ENCODE measurements around the gene GCNT1.
"Not testable (repeated sequence)": the region's sequence is repeated elsewhere in the genome, so short reads cannot be mapped to it uniquely, and the experiment has no call there.

The GCNT1 gene

DNA sequence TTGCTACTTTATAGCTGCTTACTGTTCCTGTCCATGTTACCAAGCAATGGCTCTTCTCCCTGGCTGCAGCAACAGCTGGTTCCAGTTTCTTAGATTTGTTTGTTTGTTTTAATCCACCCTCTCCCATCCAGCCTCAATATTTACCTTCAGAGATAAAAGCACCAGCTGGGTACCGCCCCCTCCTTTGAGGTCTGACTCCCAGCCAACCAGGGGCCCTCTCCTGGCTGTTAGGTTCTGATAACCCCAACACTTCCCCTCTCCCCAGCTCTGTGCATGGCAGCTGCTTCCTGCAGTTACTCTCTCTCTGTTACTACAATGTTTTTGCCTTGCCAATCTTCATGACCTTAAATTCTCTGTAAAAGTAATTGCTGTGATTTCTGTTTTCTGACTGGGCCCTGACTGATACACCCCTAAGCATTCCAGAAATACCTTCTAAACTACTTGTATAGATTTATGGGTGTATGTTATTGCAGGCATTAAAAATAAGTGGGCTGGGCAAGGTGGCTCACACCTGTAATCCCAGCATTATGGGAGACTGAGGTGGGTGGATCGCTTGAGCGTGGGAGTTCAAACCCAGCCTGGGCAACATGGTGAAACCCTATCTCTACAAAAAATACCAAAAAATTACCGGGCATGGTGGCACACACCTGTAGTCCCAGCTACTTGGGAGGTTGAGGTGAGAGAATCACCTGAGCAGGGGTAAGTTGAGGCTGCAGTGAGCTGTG is 2.6 kb upstream of the GCNT1 start:
- H3K9me3 Mint-ChIP-seq, result peaks cover 0 to 3% of the 10 kb centered on the region in 2 donors
- H3K4me1 Mint-ChIP-seq, result peaks cover 16 to 32% of the 10 kb centered on the region in 2 donors
- peaks cover 7 to 16% of the 10 kb centered on the region in 2 donors for H3K36me3 Mint-ChIP-seq
- peak overlapping the region; percentile 38 for H3K27ac Mint-ChIP-seq
- DNase-seq (no peak), ATAC-seq (replicated peaks) (peak in 1 of 2 donors; percentile 27)
- no peak overlapping the region for H3K4me3 Mint-ChIP-seq
- no peaks in the 10 kb centered on the region for H3K27me3 Mint-ChIP-seq

DNA sequence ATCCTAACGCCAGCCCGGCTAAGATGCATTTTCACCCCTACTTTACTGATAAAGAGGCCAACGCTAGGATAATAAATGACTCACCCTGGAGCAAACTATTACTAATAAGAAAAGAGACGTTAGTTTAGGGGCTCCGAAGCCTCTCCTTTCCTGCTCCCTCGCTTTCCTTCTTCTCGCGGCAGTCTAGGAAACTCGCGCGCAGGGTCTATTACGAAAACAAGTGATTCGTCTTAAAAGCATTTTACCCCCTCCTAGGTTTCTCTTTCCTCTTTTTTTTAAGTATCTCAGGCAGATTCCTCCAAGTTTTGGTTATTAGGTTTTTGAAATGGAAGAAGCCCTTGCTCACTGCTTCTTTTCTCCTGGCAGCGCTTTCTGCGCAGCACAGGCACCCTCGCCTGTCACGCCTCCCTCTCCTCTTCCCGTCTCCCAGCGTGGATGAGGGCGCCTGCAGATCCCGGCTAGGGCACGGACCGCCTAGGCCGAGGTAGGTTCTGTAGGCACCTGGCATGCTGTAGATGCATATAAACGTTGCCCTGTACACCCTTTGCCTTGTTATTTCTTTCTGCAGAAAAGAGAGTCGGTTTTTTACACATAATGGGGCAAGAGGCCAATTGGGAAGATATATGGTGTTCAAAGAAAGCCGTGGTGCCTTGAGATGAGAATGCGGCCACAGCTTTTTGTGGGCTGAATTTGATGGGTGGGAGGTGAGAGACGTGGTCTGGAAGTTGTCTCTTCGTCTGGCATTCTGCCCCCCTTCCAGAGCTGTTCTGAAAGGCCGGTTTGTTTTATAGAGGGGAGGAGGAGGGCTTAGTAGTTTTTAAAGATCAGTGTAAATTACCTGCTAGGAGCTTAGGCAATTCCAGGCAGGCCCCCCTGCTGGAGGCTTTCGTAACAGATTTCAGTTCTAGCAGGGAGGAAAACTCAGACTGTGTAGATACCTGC is 983 bp downstream of the GCNT1 start:
- Mint-ChIP-seq H3K9me3 (peaks cover 0 to 1% of the 10 kb centered on the region in 2 donors), H3K36me3 (peaks cover 16 to 25% of the 10 kb centered on the region in 2 donors), H3K27me3 (no peaks in the 10 kb centered on the region), H3K4me3 (peak overlapping the region; percentile 92 to 96), H3K4me1 (peaks cover 18 to 55% of the 10 kb centered on the region in 2 donors), H3K27ac (peak overlapping the region; percentile 92)
- DNase-seq (no peak), ATAC-seq (replicated peaks) (peak in 1 of 2 donors; percentile 2)

DNA sequence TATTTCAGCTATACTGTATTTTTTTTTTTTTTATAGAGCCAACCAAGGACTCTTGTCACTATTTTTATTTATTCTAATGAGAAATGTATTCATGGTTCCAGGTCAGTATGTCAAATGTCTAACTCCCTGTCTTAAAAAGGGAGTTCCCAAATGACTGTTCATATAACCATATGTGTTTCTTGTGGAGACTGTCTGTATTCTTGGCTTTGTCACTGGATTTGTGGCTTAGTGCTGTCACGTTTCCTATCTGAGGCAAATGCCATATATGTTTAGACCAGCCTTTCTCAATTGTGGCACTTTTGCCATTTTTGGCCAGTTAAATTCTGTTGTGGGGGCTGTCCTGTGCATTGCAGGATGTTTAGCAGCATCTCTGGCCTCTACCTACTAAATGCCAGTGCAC is 3.1 kb downstream of the GCNT1 start:
- Mint-ChIP-seq H3K9me3 (peaks cover 0 to 1% of the 10 kb centered on the region in 2 donors), H3K4me1 (peaks cover 26 to 65% of the 10 kb centered on the region in 2 donors)
- ATAC-seq (replicated peaks), result peak; percentile 24 to 28

DNA sequence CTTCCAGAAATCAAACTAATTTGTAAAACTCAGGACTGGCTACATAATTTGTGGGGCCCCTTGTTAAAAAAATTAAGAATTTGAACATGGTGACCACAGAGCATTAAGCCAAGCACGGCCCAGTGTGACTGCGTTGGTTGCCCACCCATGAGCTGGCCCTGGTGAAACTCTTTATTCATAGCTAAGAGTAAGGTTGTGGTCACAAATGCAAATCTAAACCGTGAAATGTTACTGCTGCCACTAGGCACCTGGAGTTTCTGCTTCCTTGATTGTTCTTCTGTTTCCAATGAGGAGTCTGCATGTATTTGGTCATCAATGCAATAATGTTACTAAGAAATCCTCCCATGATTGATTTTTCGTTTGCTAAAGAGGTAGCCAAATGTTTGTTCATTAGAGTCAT is 4.2 kb downstream of the GCNT1 start:
- Mint-ChIP-seq H3K4me3 (peak overlapping the region; percentile 55 to 68), H3K4me1 (peaks cover 33 to 76% of the 10 kb centered on the region in 2 donors), H3K27ac (peak overlapping the region; percentile 63), H3K27me3 (no peaks in the 10 kb centered on the region), H3K9me3 (peaks cover 0 to 1% of the 10 kb centered on the region in 2 donors), H3K36me3 (peaks cover 40 to 48% of the 10 kb centered on the region in 2 donors)
- ATAC-seq (replicated peaks) (peak; percentile 38 to 43), DNase-seq (no peak)

More for the DNA sequence above, 3.1 kb downstream of the GCNT1 start:
- Mint-ChIP-seq H3K27ac (no peak overlapping the region), H3K36me3 (peaks cover 32 to 43% of the 10 kb centered on the region in 2 donors), H3K27me3 (no peaks in the 10 kb centered on the region), H3K4me3 (peak overlapping the region; percentile 22 to 68)
- DNase-seq, result no peak

DNA sequence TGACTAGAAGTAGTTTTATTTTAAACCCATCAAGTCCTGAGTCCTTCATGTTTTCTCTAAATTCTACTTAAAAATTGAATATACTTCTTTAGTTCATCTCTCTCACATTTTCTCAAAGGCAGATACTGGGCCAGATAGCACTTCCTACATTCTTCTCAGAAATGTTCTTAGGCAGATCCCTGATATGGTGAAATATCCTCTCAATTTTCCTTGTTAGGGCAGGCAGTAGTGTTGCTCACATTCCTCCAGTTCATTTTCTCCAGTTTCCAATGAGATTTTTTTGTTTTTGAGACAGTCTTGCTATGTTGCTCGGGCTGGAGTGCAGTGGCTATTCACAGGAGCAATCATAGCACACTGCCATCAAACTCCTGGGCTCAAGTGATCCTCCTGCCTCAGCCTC is 5.7 kb downstream of the GCNT1 start:
- no peak for ATAC-seq (replicated peaks)
- Mint-ChIP-seq H3K27ac (no peak overlapping the region), H3K4me3 (peak overlapping the region in 1 of 2 donors; percentile 43), H3K9me3 (peaks cover 0 to 1% of the 10 kb centered on the region in 2 donors), H3K4me1 (peaks cover 41 to 86% of the 10 kb centered on the region in 2 donors), H3K27me3 (no peaks in the 10 kb centered on the region), H3K36me3 (peaks cover 50 to 55% of the 10 kb centered on the region in 2 donors)
- no peak for DNase-seq

DNA sequence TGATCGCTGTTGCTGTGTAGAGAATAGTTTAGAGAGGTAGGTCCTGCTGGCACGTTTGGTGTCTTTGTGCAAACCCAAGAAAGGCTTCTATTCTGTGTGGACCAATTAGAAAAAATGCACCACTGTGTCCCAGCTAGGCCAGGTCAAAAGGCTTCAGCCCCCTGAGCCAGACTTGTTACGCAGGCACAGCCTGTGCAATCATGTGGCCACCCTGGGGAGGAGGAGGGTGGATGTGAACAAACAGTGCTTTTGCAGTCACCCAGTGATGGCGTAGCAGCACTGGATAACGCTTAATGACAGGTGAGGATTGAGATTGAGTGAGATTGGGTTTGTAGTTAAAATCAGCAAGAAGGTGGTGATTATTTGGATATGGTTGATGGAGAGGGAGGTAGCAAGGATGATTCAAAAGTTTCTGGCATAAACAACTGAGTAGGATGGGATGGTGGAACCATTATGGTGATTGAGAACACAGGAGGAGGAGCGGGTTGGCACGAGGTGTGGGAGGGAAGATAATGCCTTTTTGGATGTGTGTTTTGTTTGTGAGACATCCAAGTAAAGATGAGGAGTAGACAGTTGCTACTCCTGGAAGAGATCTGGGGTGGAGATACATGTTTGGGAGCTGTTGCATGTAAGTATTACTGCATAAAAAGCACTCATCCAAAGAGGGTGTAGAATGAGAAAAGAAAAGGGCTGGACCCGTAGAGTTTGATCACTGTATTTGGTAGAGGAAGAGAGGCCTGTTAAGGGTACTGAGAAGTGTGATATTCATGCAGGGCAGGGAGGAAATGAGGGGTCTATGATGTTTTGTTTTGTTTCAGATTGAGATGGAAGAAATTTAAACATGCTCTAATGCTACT is 6.7 kb downstream of the GCNT1 start:
- Mint-ChIP-seq H3K9me3 (peaks cover 0 to 1% of the 10 kb centered on the region in 2 donors), H3K4me3 (peak overlapping the region in 1 of 2 donors; percentile 0), H3K4me1 (peaks cover 40 to 82% of the 10 kb centered on the region in 2 donors), H3K27ac (no peak overlapping the region), H3K27me3 (no peaks in the 10 kb centered on the region), H3K36me3 (peaks cover 50 to 52% of the 10 kb centered on the region in 2 donors)
- ATAC-seq (replicated peaks), result no peak
- DNase-seq, result no peak

DNA sequence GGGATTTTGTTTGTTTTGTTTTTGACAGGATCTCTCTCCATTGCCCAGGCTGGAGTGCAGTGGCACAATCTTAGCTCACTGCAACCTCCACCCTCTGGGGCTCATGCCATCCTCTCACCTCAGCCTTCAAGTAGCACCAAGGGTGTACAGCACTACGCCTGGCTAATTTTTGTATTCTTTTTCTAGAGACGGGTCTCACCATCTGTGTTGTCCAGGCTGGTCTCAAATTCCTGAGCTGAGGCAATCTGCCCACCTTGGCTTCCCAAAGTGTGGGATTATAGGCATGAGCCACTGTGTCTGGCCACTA is 7.3 kb downstream of the GCNT1 start:
- ATAC-seq (replicated peaks) (no peak), DNase-seq (no peak)
- Mint-ChIP-seq H3K4me3 (no peak overlapping the region), H3K27ac (peak overlapping the region; percentile 33), H3K4me1 (peaks cover 46 to 82% of the 10 kb centered on the region in 2 donors), H3K9me3 (peaks cover 0 to 1% of the 10 kb centered on the region in 2 donors), H3K27me3 (no peaks in the 10 kb centered on the region), H3K36me3 (peaks cover 51 to 54% of the 10 kb centered on the region in 2 donors)

DNA sequence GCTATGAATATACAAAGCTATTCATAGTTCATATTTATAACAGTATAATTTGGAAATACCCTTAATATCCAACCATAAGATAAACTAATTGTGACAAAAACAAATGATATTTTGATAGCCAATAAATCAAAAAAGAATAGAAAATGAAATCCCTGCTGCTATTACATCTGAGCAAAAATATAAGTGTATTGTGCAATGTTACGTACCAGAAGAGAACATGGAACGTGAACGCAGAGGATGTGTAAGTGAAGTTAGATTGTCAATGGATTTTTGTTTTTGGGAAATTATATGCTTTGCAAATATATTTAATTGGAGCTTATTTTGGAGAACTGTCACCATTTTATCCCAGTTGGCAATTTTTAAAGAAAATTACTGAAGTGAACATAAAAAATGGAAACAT is 15.4 kb downstream of the GCNT1 start:
- H3K4me1 Mint-ChIP-seq, result peaks cover 44 to 60% of the 10 kb centered on the region in 2 donors
- H3K9me3 Mint-ChIP-seq, result peaks cover 4 to 6% of the 10 kb centered on the region in 2 donors
- peaks cover 40 to 50% of the 10 kb centered on the region in 2 donors for H3K36me3 Mint-ChIP-seq
- H3K27ac Mint-ChIP-seq, result no peak overlapping the region
- no peak for ATAC-seq (replicated peaks)
- DNase-seq, result no peak
- no peak overlapping the region for H3K4me3 Mint-ChIP-seq
- no peaks in the 10 kb centered on the region for H3K27me3 Mint-ChIP-seq

DNA sequence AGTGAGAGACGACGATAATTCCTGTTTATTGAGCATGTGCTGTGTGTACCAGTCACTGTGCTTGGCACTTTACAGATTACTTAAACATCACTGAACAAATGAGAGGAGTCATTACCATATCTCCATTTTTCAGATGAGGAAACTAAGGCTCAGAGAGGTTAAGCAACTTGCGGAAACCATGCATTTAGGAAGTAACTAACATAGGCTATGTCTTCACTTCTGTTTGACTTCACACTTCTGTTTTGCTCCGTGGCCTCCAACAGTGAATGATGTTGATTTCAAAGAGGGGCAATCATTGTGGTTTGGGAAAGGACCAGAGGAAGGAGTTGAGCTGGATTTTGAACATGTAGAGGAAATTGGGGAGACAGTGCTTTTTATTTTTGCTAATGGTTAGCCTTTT is 16.7 kb downstream of the GCNT1 start:
- H3K27me3 Mint-ChIP-seq, result no peaks in the 10 kb centered on the region
- no peak overlapping the region for H3K27ac Mint-ChIP-seq
- H3K36me3 Mint-ChIP-seq, result peaks cover 40 to 52% of the 10 kb centered on the region in 2 donors
- ATAC-seq (replicated peaks), result no peak
- H3K4me3 Mint-ChIP-seq, result no peak overlapping the region
- peaks cover 41 to 54% of the 10 kb centered on the region in 2 donors for H3K4me1 Mint-ChIP-seq
- DNase-seq, result no peak
- H3K9me3 Mint-ChIP-seq, result peaks cover 4 to 8% of the 10 kb centered on the region in 2 donors

DNA sequence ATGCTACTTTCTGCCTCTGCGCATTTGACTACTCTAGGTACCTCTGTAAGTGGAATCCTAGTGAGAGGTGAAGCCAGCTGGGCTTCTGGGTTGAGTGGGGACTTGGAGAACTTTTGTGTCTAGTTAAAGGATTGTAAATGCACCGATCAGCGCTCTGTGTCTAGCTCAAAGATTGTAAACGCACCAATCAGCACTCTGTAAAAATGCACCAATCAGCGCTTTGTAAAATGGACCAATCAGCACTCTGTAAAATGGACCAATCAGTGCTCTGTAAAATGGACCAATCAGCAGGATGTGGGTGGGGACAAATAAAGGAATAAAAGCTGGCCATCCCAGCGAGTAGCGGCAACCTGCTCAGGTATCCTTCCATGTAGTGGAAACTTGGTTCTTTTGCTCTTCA is 18.8 kb downstream of the GCNT1 start:
- peaks cover 32 to 41% of the 10 kb centered on the region in 2 donors for H3K36me3 Mint-ChIP-seq
- not testable (repeated sequence) for H3K27me3 Mint-ChIP-seq; DNase-seq; ATAC-seq (replicated peaks); H3K9me3 Mint-ChIP-seq; H3K4me3 Mint-ChIP-seq
- H3K4me1 Mint-ChIP-seq, result peaks cover 27 to 33% of the 10 kb centered on the region in 2 donors
- peak overlapping the region; percentile 83 for H3K27ac Mint-ChIP-seq

DNA sequence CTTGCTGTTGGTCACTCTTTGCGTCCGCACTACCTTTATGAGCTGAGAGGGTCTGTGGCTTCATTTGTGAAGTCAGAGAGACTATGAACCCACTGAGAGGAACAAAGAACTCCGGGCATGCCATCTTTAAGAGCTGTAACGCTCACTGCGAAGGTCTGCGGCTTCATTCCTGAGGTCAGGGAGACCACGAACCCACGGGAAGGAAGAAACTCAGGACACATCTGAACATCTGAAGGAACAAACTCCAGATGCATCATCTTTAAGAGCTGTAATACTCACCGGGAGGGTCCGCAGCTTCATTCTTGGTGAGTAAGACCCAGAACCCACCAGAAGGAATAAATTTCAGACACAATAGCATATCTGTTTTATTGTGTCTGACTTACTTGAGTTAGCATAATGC is 19.2 kb downstream of the GCNT1 start:
- H3K27me3 Mint-ChIP-seq, result no peaks in the 10 kb centered on the region
- no peak overlapping the region for H3K4me3 Mint-ChIP-seq
- ATAC-seq (replicated peaks), result no peak
- peaks cover 4 to 9% of the 10 kb centered on the region in 2 donors for H3K9me3 Mint-ChIP-seq
- no peak for DNase-seq
- peaks cover 25 to 29% of the 10 kb centered on the region in 2 donors for H3K4me1 Mint-ChIP-seq
- no peak overlapping the region for H3K27ac Mint-ChIP-seq
- peaks cover 32 to 41% of the 10 kb centered on the region in 2 donors for H3K36me3 Mint-ChIP-seq

DNA sequence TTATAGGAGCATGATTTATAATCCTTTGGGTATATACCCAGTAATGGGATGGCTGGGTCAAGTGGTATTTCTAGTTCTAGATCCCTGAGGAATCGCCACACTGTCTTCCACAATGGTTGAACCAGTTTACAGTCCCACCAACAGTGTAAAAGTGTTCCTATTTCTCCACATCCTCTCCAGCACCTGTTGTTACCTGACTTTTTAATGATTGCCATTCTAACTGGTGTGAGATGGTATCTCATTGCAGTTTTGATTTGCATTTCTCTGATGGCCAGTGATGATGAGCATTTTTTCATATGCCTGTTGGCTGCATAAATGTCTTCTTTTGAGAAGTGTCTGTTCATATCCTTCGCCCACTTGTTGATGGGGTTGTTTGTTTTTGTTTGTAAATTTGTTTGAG is 20.4 kb downstream of the GCNT1 start:
- not testable (repeated sequence) for DNase-seq; H3K4me3 Mint-ChIP-seq; H3K27ac Mint-ChIP-seq; H3K27me3 Mint-ChIP-seq; ATAC-seq (replicated peaks); H3K9me3 Mint-ChIP-seq
- peaks cover 34 to 51% of the 10 kb centered on the region in 2 donors for H3K36me3 Mint-ChIP-seq
- peaks cover 22 to 34% of the 10 kb centered on the region in 2 donors for H3K4me1 Mint-ChIP-seq

DNA sequence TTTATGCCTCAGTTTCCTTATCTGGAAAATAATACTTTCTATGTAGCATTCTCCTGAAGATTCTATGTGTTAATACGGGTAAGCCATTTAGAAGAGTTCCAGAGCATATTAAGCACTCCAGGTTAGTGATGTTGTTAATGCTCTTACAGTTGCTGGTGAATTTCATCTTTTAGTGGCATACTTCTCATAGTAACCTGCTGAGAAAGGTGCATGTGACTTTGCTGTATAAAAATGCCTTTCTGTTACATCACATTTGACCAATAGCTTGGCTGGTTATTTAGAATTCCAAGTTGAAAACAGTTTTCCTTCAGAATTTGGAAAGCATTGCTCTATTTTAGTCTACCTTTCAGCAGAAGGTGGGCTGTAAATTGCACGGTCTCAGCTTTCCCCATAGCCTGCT is 27.2 kb downstream of the GCNT1 start:
- no peak overlapping the region for H3K4me3 Mint-ChIP-seq
- DNase-seq (no peak), ATAC-seq (replicated peaks) (no peak)
- H3K4me1 Mint-ChIP-seq, result peaks cover 43 to 64% of the 10 kb centered on the region in 2 donors
- H3K36me3 Mint-ChIP-seq, result peaks cover 45 to 53% of the 10 kb centered on the region in 2 donors
- no peaks in the 10 kb centered on the region for H3K27me3 Mint-ChIP-seq
- H3K9me3 Mint-ChIP-seq, result peaks cover 3% of the 10 kb centered on the region in 2 donors
- H3K27ac Mint-ChIP-seq, result peak overlapping the region; percentile 47
